Pulmonary artery endothelial cell (primary cell): ENCODE measurements around the gene REXO2. TPM values are rescaled to one million over a fixed set of nuclear protein-coding genes. Genes with fewer than 3 reads are reported as not detected.

Experiments
- DNase-seq: peaks from one replicate; pipeline ENCODE4 v3.0.0-alpha.2; 2011; ENCODE audit warnings: low read depth, low spot score
- total RNA-seq: library from RNA; depleted of rRNA; stranded (reverse); fragments of >200 nt; gene quantifications from 2 replicates; pipeline ENCODE4 v1.2.3, GENCODE V29; 2014

REXO2 gene
- total RNA-seq, 1 donor from 2014 or later, result 172 TPM

GRCh38 chr11:114440971-114441763 lies 1.9 kb downstream of the REXO2 start:
- DNase-seq, result no peak

DNA sequence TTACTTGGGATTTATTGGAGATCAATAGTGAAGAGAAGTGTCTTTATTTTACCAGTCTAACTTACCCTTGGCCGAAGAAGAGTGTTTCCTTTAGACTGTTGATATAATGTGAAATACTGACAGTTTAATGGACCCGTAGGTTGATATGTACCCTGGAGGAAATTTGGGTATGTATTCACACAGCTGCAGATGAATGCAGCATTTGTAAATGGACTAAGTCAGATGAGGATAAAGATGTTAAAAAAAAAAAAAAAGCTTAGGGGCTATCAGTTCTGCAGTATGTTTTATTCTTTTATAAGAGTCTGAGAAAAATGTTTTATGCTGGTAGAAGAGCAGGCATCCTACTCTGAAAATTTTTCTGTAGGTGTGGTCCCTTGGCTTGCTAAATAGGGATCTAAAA lies 2.7 kb downstream of the REXO2 start:
- no peak for DNase-seq

DNA sequence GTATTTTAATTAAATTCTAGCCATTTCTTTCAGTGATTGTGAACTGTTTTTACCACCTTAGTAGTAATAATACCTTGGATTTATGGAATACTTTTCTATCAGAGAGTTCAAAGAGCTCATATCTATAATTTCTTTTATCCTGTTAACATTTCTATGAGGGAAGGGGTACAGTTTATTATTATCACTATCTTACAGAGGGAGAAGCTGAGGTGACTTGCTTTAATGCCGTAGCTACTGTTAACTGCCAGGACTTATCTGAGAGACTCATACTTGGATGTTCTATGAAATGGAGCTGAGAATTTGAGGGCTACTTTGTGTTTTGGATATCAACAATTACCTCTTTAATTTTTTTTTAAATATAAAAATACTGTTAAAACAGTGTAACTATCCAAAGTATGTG lies 3.3 kb downstream of the REXO2 start:
- DNase-seq, result no peak

- no peak for DNase-seq
These were observed 8.2 kb downstream of the REXO2 start for GRCh38 chr11:114447444-114447843.

DNA sequence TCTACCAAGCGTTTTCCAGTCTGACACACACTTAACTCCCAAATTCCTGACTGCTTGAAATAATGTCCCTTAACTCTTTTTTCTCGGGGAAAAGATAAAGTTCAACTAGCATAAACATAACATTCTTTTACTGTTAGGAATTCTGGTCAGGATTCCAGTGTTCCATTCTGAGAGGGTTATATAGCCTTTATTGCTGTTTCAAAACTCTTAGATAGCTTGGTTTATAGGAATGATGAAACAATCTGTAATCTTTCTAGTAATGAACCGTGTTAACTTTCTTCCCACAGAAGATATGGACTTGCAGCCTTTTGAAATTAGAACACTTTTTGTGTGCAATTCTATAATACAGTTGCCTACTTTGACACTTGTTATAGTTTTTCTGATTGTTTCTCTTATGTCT lies 8.6 kb downstream of the REXO2 start:
- no peak for DNase-seq

DNA sequence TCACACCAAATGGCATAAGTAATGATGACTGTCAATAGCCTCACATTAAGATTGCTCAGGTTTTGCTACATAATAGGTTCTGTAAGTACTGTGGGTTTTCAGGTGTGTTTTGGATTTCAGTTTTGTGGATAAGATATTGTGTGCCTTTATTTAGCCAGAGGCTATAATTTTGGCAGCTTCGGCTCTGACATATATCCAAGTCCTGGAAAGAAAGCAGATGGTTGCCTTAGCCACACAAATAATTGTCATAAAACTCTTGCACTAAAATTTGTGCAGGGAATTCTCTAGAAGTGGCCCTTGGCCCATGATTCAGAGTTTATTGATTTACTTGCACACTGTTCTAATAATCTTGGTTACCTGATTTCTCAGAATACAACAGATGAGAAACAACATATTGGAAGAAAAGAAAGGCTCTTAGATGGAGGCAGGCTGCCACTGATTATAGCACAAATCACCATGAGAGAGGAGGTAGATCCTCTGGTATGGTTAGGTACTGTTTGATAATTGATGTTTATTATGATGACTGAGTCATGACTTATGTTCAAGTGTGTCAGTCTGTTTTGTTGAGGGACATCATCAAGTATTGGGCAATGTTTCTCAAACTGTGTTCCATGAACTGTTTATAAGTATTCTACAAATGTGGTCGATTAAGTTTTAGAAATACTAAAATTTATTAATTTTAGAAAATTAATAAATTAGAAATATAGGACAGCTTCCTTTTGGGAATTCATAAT lies 9.6 kb downstream of the REXO2 start:
- DNase-seq, result no peak

- no peak for DNase-seq
These were observed 10.6 kb downstream of the REXO2 start for GRCh38 chr11:114449845-114450244.

DNA sequence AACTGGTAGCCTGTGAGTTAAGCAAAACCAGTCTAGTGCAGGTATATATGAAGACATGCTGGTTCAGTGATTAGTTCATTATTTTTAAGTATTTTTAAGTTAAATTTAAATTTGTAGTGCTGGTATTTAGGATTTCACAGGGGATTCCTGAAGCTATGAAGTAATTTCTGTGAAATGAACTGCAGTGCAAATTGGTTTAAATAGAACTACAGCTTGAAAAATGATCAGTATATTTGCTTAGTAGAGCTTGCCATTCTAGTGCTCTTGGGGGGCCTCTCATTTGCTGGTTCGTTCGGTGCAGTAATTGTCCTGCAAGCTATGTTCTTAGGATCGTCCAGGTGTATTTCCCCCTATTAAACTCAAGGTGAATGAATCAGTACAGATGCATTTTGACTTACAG lies 13.1 kb downstream of the REXO2 start:
- no peak for DNase-seq

DNA sequence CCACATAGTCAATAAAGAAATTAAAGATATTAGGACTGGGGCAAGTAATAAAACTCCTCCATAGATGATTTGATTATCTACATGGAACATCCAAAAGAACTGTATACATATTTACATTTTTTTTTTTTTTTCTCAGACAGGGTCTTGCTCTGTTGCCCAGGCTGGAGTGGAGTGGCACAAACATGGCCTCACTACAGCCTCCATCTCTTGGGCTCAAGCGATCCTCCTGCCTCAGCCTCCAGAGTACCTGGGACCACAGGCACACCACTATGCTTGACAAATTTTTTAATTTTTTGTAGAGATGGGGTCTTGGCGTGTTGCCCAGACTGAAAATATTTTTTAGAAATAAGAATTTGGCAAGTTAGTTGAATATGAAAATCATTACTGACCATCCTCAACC lies 24.7 kb downstream of the REXO2 start:
- DNase-seq, result no peak

DNA sequence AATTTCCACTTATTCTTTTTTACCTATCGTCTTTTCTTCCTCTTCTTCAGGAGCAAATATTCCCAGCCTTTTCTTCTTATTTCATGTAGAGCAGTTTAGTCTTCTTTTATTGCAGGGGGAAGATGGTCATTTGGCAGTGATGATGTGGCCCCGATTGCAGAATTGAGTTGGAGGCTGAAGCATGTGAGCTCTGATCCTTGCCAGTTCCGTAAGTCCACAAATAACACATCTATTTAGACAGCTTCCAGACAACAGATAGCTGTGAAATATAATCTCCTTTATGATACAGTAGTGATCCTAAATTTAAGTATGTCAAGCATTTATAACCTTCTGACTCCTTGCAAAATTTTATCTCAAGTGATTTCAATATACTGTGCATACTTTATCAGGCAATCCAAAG lies 27.5 kb downstream of the REXO2 start:
- no peak for DNase-seq

DNA sequence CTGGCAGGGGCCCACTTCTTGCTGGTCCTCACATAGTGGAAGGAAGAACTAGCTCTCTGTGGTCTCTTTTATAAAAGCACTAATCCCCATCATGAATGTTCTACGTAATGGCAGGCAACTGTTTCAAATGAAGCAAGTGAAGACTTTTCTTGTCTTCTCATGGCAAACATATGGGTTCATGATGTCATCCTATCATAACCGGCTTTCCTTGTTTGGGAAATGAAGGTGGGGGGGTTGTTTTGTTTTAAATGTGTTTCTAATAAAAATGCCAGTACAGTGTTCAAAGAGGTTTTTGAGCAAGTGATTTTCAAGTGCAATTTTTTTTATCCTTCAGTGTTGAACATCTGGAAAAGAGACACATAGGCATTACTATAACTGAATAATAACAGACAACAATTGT lies 33.4 kb downstream of the REXO2 start:
- DNase-seq, result no peak

- DNase-seq, result no peak
These were observed 38.7 kb downstream of the REXO2 start for GRCh38 chr11:114478001-114478410.

DNA sequence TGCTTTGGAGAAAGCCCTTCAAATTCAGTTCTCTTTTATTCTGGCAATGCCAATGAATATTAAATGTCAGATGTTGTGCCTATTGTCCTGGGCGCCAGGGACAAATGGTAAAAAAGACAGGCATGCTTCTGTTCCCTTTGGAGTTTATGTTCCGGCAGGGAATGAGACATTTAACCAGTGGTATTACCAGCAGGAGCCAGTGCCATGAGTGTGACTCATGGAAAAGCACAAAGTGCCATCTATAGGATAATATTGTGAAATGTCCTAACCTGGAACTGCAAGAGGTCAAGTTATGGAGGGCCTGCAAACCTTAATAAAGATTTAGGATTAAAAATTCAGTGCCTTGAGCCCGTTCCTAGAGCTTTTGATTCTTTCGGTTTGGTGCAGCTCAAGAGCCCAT lies 39.5 kb downstream of the REXO2 start:
- no peak for DNase-seq

DNA sequence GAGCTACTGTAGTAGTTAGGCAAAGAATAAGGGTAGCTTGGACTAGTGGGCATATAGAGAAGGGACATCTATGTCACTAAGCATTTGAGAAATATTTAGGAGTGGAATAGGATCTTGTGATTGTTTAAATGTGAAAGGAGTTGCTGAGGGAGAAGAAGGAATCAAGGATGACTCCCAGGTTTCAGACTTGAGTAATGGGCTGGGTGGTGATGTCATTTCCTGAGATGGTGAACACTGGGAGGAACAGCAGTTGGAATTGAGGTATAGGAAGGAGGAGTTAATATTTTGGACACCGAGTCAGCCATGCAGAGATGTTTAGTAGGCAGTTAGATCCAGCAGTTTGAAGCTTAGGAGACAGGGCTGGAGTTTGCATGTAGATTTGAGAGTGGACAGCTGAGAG lies 40.1 kb downstream of the REXO2 start:
- no peak for DNase-seq

DNA sequence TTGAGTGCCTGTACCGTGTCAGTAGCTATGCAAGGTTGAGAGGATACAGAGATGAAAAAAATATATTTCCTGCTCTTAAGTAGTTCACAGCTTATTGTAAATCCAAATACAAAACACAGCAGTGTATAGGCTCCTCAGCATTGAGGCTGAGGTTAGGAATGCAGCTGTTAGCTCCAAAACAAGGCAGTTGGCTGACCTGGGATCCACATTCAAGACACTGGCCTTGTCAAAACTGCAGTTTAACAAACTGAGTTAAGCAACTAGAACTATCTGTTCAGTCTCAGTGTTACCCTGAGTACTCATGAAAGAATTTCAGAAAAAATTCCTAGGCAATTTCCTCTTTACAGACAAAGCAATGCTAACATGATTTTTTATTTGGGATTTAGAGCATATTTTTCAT lies 42.8 kb downstream of the REXO2 start:
- DNase-seq, result no peak

DNA sequence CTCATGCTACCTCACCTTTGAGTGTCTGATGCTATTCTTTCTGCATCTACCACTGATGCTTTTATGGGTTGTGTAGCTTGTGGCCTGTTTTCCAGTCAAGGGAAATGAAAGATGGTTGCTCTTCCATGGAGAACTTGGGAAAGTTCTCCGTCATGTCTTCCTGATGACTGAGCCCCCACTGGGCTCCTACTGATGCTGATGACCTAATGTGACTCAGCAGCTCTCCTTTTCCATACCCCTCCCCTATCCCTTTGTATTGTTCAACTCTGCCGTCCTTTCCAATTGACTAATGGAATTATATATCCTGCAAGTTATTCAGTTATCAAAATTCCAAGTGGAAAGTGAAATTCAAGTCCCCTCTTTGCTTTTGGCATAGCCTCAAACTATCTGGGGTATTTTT lies 44.7 kb downstream of the REXO2 start:
- DNase-seq, result no peak

DNA sequence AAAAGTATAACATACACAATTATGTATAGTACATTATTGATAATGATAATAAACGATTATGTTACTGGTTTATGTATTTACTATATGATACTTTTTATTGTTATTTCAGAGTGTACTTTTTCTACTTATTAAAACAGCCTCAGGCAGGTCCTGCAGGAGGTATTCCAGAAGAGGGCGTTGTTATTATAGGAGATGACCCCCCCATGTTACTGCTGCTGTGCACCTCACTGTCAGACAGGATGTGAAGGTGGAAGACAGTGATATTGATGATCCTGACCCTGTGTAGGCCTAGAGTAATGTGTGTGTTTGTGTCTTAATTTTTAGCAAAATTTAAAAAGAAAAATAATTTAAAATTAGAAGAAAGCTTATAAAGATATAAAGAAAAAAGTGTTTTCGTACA lies 57.6 kb downstream of the REXO2 start:
- no peak for DNase-seq

- DNase-seq, result no peak
These were observed 60.5 kb downstream of the REXO2 start for GRCh38 chr11:114499756-114500155.

Other genes with a start within 250 kb of the REXO2 start
- gene NNMT, start 143.1 kb upstream of the REXO2 start, total RNA-seq, result 346 and 362 TPM in 2 replicates
- gene C11orf71, start 39.0 kb upstream of the REXO2 start, total RNA-seq, result 3.2 and 5.0 TPM in 2 replicates
- 49.8 and 59.9 TPM in 2 replicates for gene RBM7, start 38.8 kb upstream of the REXO2 start, total RNA-seq
- gene NXPE1, start 120.4 kb downstream of the REXO2 start, total RNA-seq, result not detected in 2 replicates
- not detected in 2 replicates for gene NXPE4, start 156.3 kb downstream of the REXO2 start, total RNA-seq
- gene NXPE2, start 239.1 kb downstream of the REXO2 start, total RNA-seq, result not detected in 2 replicates